GM19395 (cell line): ENCODE results near the gene ASB1.

Experiments used
- ATAC-seq: cut with Tn5 transposase; IDR thresholded peaks from one replicate; pipeline ENCODE4 v1.9.1; 2021; ENCODE audit warnings: mild to moderate bottlenecking, moderate library complexity; ENCODE audit not compliant: unreplicated experiment

The ASB1 gene, protein sequence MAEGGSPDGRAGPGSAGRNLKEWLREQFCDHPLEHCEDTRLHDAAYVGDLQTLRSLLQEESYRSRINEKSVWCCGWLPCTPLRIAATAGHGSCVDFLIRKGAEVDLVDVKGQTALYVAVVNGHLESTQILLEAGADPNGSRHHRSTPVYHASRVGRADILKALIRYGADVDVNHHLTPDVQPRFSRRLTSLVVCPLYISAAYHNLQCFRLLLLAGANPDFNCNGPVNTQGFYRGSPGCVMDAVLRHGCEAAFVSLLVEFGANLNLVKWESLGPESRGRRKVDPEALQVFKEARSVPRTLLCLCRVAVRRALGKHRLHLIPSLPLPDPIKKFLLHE

DNA sequence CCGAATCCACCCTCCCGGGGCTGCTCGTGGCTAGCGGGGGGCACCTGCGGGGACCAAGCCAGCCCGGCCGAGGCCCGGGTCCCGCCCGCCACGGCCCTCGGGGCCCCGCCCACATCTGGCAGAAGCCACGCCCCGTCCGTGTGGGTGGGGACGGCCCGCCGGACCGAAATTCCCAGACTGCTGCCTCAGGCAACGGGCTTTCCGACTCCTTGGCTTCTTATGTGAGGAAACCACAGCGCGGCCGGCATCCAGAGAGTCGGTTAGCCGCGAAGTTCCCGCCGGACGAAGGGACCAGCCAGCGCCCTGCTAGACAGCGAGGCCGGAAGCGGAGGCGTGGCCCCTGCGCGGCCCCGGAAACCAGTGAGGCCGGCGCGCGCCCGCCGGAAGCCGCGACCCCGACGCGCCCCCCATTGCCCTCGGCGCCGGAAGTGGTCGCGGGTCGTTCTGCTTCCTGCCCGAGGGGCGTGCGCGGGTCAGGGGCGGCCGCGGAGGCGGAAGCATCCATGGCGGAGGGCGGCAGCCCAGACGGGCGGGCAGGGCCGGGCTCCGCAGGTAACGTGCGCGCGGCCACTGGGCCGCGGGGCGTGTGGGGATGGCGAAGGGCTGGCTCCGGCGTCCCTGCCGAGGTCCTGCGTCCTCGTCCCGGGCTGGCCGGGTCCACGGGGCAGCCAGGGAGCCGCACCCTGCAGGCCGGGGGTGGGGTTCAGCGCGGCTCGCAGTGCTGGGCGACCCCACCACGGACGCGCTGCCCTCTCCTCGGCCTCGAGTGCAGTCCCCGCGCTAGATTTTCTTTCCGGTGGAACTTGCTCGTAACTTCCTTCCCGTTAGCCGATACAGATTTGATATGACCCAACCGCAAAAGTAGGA, at the start of gene ASB1:
Gene ASB1, plus strand, starts transcription at position 360 of the 867 bp plus-strand sequence. Its CDS starts 144 bp downstream, at position 504.
- ATAC-seq = peak; percentile 80

- no peak for ATAC-seq
These were observed 48.3 kb upstream of the ASB1 start for GRCh38 chr2:238378230-238379095.

DNA sequence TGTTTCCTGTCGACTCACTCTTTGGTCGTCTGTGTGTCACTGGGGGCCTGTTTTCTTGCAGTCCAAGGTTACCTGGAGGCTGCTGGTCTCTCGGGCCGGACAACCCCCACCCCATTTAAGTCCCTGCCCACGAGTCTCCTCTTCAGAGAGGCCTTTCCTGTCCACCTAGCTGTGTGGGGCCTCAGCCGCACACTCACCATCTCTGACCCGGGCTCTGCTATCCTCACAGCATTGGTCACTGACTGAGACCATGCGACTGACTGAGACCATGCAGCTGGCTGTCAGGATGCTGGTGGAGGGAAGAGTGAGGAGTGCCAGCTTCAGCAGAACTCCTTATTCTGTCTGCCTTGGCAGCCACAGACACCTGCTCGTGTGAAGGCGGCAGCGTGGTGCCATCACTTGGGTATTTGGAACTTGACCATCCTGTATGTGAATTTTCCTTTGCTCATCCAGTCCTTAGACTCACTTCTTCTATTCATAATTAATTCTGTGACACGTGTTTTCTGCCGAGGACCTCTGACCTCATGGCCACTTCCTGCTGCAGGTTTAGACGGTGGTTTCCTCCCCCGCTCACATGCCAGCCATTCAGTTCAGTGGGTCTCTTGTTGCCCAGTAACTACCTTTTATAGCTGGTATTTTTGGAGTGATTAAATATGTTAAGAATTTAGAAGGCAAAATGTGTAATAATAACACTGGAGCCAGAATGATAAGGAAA, 47.5 kb upstream of the ASB1 start:
- no peak for ATAC-seq

DNA sequence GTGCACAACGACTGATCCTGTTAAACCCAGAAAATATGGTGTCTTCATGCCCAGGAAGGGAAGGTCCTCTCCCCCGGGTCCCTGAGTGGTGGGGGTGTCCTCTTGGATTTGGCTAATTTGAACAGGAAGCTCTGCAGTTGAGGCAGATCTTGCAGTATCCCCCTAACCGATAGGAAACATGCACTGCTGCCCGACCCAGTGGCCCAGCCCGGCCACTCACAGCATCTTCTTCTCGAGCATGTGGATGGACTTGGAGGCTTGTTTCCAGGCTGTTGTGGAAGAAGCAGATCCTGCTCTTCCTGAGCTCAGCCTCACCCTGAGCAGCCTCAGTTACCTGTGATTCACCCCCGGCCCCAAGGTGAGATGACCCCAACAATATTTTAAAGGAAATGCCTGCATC, 46.4 kb upstream of the ASB1 start:
- ATAC-seq = no peak

DNA sequence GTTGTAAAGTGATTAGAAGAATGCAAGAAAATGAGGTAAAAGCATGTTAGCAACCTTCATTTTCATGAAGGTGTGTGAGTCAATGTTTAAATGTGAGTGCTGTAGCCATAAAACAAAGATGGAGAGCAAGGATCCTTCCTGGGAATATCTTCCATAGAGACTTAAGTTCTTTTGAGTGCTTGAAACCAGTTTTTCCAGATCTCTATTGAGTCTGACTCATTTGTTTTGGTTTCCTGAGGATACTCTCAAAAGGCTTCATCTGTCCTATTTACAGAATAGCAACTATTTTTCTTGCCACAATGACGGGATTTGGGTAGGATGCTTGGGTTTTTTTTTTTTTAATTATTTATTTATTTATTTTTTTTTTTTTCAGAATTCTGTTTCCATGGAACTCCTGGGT, 45.9 kb upstream of the ASB1 start:
- ATAC-seq = no peak

GRCh38 chr2:238381341-238382115, 45.2 kb upstream of the ASB1 start:
- no peak for ATAC-seq

GRCh38 chr2:238382381-238382781, 44.3 kb upstream of the ASB1 start:
- no peak for ATAC-seq

- no peak for ATAC-seq
These were observed 43.6 kb upstream of the ASB1 start for GRCh38 chr2:238383135-238383534.

DNA sequence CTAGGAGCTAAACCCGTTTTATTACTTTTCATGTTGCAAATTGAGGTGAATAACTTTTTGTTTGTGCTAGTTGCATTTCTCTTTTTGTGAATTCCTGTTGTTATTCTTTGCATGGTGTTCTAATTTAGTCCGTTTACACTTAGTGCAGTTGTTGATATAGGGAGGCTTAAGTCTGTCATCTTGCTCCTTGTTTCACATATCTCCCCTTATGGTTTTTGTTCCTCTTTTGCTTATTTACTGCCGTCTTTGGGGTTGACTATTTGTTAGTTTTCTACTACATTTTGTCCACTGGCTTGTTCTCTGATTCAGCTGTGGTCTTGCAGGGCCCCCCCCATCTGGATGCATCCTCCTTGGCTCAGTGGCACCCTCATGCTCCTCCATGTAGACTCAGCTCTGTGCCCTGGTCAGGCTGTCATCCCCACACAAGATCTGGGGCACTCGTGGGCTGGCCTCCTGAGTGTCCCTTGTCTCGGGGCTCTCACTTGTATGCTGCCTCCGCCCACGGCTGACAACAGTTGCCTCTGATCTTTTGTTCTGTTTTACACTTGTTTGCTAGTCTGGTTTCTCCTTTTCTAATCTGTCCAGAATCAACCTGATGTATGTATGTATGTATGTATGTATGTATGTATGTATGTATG, 42.9 kb upstream of the ASB1 start:
- ATAC-seq = no peak

DNA sequence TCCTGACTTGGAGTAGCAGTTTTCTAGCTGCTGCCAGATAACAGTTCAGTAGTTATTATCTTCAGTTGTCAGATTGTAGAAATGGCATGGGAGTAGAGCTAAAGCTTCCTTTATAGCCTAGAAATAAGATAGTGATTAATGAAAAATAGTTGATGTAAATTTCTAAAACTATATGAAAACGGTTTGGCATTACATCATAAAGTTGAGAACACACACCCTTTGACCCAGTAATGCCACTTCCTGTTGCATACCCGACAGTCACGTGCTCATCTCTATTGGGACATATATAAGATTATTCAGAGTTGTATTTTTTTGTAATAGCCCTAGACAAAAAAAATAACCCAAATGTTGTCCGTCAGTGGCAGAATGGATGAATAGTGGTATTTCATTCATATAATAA, 39.4 kb upstream of the ASB1 start:
- no peak for ATAC-seq

DNA sequence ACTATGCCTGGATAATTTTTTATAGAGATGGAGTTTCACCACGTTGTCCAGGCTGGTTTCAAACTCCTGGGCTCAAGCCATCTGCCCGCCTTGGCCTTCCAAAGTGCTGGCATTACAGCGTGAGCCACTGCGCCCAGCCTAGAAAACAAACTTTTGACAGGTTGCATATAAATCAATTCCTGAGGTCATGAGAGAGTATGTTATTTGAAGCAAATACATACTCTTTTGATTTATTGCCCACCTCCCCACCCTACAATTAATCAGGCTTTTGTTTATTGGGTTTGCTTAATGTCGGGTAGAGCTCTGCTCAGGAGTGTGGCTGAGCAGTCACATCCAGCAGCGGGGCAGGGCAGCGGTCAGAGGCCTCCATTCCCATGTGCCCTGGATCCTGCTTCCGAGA, 37.9 kb upstream of the ASB1 start:
- no peak for ATAC-seq

DNA sequence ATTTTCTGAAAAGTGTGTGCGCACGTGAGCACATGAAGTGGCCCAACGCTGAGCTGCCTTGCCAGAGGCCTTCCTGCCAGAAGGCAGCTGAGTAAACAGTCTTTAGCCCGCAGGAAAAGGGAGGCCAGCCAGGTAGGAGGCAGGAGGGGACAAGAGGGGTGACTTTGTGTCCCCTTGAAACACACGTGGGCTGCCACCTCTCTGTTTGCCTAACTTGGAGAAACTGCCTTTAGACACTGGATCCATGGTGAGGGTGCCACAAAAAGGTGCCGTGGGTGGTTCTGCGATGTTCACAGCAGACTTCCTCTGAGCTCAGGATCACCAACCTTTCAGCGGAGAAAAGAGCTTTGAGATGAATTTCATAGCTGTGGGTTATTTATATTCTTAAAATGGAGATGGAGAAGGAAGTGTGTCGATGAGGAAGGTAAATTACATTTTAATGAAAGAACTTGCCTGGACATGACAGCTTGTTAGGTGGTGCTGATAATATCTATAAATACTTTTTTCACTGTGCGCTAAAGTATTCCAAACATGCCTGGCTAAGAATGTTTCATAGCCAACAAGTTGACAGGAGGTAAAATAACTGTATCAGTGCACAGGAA, 36.6 kb upstream of the ASB1 start:
- ATAC-seq = no peak

DNA sequence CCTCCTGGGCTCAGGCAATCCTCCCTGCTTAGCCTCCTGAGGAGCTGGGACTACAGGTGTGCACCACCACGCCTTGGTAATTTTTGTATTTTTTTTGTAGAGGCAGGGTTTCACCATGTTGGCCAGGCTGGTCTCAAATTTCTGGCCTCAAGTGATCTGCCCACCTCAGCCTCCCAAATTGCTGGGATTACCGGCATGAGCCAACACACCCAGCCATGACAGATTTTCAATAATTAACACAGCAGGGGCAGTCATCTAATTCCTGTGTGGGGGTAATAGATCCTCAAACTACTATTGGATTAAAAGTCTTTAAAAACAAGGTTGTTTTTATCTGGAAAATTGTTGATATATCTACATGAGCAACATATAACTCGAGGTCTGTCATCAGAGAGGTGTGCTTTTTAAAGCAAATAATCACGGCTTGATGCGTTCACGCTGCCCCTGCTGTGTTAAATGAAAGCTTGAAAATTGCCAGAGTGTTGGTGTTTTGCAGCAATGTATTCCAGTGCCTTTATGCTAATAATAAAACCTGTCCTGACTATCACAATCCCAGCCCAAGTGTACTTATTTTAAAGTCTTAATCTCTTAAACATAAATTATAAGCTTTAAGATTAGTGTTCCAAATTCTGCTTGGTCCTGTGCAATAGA, 35.6 kb upstream of the ASB1 start:
- ATAC-seq = no peak

DNA sequence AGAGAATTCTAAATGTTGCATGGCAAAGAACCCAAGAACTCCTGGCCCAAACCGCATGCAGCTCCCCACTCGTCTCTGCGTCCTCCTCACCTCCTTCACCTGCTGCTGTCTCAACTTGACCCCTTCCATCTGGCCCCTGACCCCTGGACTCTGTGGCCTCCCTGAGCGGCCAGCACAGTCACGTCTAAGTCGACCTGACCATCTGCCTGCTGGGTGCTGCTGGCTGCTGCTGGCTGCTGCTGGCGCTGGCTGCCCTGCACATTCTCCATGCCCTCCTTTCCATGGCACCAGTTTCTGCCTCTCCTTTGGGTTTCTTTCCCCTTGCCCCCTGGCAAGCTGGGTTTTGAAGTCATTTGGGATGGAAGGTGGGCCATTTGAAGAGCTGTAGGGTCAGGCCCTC, 30.1 kb upstream of the ASB1 start:
- ATAC-seq = no peak

- no peak for ATAC-seq
These were observed 29.4 kb upstream of the ASB1 start for GRCh38 chr2:238397356-238397755.

DNA sequence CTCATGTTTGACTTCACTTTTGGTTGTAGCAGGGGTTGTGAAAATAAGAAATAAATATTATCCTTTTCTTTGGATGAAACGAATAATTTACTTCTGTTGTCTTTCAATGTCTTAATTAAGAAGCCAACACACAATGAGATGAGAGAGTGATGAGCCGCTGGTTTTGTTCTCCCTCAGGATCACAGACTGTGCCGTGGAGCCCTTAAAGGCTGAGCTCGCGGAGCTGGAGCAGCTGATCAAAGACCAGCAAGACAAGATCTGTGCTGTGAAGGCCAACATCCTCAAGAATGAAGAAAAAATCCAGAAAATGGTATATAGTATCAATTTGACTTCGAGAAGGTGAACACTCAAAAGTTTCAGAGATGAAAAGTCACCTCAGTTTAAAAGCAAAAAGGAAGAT, 28.1 kb upstream of the ASB1 start:
- no peak for ATAC-seq

- ATAC-seq = no peak
These were observed 27.6 kb upstream of the ASB1 start for GRCh38 chr2:238399094-238399493.

DNA sequence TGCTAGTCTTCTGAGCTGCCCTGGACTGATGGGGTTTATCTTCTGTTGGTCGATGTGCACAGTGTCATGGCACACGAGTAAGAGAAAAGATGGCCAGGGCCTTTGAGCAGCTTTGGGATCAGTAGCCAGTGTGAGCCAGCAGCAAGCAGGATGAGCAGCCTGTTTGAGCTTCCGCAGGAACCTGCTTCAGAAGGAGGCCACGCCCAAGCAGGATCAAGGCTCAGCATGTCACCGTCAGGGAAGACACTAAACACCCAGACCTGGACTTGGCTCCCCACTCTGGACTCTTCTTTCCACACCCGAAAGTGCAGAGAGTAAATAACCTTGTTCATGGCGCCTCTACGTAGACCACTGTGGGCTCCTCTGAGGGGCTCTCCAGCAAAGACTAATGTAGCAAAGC, 25.2 kb upstream of the ASB1 start:
- no peak for ATAC-seq
